ENCODE results near the gene GPR61.

DNA sequence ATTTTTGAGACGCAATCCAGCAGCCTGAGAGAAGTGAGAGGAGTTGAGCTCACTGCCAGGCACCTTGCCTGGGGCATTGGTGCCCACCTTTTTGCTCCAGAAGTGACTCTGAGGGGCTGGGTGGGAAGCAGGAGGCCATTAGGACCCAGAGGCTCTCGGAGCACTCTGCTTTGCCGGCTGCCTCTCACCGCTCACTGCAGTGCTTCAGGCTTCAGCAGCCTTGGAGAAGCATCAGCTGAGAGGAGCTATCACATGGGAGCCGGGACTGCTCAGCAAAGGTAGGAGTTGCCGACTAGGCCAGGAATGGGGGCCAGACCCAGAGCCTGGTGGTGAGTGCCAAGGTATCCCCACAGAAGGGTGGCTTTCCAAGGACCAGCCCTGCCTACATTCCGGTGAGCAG lies at the start of gene GPR61:
- TF ChIP-seq, protein P1, sequence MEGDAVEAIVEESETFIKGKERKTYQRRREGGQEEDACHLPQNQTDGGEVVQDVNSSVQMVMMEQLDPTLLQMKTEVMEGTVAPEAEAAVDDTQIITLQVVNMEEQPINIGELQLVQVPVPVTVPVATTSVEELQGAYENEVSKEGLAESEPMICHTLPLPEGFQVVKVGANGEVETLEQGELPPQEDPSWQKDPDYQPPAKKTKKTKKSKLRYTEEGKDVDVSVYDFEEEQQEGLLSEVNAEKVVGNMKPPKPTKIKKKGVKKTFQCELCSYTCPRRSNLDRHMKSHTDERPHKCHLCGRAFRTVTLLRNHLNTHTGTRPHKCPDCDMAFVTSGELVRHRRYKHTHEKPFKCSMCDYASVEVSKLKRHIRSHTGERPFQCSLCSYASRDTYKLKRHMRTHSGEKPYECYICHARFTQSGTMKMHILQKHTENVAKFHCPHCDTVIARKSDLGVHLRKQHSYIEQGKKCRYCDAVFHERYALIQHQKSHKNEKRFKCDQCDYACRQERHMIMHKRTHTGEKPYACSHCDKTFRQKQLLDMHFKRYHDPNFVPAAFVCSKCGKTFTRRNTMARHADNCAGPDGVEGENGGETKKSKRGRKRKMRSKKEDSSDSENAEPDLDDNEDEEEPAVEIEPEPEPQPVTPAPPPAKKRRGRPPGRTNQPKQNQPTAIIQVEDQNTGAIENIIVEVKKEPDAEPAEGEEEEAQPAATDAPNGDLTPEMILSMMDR (IDR thresholded peaks at IDR 0.05) = no peak
- no peak for TF ChIP-seq POLR2A (IDR thresholded peaks at IDR 0.05)

Measured in right lobe of liver (tissue), 4 donors.